AG09309 (cell line): ENCODE data around the gene EVA1B.
A peak's percentile ranks its signal among the peaks of the same experiment; 100 is the strongest.

Source experiments
- DNase-seq: peaks from one replicate; pipeline ENCODE4 v3.0.0-alpha.2; 2010; ENCODE audit warnings: low read depth
- H3K4me3 ChIP-seq: 2 replicates; pipeline ENCODE4 v1.5.1; 2011; ENCODE audit warnings: mild to moderate bottlenecking, low read depth, low read length, moderate library complexity; ENCODE audit not compliant: control insufficient read depth
- TF ChIP-seq, protein P1 (sequence below): IDR thresholded peaks from 2 replicates; pipeline ENCODE4 v1.5.1; 2011; ENCODE audit warnings: mild to moderate bottlenecking, low read depth, low read length, inconsistent platforms; ENCODE audit not compliant: insufficient read depth, control insufficient read depth; ENCODE audit errors: missing control alignments

EVA1B gene, protein sequence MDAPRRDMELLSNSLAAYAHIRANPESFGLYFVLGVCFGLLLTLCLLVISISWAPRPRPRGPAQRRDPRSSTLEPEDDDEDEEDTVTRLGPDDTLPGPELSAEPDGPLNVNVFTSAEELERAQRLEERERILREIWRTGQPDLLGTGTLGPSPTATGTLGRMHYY

DNA sequence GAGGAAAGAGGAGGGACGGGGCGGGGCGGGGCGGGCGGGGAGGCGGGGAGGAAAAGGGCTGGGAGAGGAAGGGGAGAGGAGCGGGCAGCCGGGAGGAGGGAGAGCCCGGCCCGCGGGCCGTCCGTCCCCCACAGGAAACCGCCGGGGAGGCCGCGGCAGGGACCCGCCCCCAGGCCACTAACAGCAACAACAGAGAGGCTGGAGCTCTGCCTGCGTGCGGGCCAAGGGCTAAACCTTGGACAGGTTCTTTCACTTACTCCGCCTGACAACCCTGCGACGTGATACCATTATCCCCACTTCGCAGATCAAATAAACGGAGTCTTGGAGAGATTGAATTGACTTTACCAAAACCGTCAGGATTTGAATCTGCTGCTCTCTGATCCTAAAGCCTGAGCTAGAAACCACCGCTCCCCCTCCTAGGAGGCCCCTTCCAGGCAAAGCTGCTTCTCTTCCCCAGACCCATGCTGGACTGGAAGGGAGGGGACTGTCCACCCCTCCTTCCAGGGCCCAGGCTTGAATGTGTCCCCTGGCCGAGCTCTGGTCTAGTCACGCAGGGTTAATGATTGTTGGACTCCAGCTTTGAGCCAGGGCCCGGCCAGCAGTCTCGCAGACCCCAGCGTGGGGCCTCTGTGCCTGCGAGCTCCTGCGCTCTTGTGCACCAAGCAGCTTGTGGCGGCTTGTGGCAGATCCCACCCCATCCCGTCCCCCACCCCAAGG is at the start of gene EVA1B:
EVA1B (minus strand) TSS at position 10 of the 717 bp plus-strand sequence. CDS start 608 bp downstream, outside the sequence.
- peak; percentile 16 for DNase-seq
- H3K4me3 ChIP-seq = peak within 1 kb of the TSS; percentile 56
- TF ChIP-seq, protein P1, sequence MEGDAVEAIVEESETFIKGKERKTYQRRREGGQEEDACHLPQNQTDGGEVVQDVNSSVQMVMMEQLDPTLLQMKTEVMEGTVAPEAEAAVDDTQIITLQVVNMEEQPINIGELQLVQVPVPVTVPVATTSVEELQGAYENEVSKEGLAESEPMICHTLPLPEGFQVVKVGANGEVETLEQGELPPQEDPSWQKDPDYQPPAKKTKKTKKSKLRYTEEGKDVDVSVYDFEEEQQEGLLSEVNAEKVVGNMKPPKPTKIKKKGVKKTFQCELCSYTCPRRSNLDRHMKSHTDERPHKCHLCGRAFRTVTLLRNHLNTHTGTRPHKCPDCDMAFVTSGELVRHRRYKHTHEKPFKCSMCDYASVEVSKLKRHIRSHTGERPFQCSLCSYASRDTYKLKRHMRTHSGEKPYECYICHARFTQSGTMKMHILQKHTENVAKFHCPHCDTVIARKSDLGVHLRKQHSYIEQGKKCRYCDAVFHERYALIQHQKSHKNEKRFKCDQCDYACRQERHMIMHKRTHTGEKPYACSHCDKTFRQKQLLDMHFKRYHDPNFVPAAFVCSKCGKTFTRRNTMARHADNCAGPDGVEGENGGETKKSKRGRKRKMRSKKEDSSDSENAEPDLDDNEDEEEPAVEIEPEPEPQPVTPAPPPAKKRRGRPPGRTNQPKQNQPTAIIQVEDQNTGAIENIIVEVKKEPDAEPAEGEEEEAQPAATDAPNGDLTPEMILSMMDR = no peak

DNA sequence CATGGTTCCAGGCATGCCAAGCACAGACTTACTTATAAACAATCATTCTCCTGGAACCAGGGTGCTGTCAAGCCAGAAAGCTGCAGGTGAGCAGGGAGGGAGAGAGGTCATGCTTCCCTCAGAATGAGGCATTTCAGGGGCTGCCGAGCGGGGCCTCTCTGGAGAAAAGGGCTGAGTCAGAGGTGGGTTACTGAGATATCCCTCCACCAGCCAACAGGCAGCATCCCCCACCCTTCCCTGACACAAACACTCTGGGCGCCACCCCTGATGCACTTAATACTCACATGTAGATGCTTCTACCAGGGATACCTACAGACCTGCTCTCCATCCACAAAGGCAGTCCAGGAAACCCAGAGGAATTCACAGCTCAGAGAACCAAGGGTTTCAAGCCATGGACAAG is 49.2 kb upstream of the EVA1B start:
- TF ChIP-seq, protein P1 = no peak
- DNase-seq = no peak
- H3K4me3 ChIP-seq = no peak overlapping the region

DNA sequence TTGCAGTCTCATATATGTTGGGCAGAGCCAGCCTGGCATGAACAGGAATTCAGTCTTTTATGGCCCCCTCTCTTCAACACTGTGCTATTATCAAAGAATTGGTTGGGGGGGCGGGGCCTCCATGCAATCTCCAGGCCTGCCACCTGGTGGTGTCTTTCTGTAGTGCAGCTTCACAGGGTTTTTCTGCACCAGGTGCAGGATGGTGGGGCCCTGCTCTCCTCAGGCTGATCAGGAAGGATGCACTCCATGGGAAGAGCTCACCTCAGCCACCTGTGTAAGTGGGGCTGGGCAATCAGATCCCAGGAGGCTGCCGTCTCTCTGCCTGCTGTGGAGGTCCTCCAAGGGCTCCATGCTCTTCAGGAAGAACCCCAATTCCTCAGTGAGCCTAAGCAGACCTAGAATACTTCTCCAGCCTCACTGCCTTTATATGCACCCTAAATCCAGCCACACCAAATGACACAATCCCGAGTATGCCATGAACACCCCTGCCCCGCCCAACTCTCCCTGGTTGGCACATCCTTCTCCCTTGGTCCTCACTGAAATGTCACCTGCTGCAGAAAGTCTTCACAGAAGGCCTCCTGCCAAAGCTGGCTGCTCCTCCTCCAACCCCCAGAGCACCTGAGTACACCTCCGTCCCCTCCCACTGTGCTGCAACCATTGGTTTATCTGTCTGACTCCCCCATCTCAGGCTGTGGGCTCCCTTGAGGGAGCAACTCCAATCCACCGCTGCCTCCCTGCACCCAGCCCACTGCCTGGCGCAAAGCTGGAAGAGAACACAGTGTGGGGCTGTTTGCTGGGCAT is 45.8 kb upstream of the EVA1B start:
- no peak for DNase-seq
- TF ChIP-seq, protein P1 = peak; percentile 90
- H3K4me3 ChIP-seq = no peak overlapping the region

DNA sequence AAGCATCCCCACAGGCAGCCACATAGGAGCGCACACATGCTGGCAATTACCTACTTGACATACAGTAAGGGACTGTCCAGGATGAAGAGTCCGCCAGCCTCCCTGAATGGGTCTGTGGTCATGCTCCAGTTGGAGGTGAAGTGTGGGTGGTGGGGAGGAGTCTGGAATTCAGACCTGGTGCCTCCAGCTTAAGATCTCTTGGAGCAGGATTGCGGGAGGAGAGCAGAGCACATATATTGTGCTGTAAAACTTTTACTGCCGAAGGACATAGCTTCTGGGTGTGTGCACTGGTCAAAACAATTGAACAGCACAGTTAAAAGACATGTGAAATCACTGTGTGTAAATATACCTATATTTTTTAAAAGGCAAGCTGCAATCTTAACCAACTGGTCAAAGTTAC is 44.4 kb upstream of the EVA1B start:
- no peak for DNase-seq
- H3K4me3 ChIP-seq = no peak overlapping the region
- TF ChIP-seq, protein P1 = no peak

DNA sequence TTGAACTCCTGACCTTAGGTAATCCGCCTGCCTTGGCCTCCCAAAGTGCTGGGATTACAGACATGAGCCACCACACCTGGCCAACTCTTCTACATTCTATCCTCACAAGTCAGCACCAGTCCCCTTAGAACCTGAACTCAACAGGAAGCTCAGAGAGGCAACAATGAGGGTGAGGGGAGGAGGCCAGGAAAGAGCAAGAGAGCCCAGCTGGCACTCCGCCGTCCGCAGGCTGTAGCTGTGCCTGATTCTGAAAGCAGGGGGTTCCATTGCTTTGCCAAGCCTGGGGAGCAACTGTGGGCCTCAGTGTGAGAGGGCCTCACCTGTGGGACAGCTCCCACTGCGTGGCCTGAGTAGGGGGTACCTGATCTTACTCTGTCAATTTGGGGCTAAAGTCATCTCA is 43.6 kb upstream of the EVA1B start:
- DNase-seq = no peak
- TF ChIP-seq, protein P1 = no peak
- H3K4me3 ChIP-seq = no peak overlapping the region

DNA sequence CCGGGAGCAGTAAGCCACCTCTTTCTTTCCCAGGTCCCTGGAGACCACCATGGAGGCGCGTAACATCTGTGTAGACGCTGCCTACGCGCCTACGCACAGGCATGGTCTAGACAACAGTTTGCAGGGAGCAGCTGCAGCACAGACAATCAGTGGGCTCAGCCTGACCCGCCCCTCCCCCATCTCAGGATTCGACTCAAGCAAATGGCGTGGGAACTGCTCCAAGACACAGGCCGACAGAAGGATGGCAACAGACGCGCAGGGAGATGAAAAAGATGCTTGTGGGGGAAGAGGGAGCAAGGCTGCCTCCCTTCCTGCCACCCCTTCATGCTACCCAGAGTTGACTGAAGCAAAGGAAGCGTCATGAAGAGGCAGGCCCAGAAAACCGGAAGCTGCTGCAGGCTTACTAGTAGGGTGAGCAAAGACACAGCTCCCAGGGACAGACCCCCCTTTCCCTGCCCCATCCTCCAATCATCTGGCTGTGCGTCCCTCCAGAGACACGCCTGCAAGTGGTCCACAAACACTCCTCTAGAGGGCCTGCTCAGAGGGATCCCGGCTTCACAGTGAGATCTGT is 42.7 kb upstream of the EVA1B start:
- H3K4me3 ChIP-seq = no peak overlapping the region
- TF ChIP-seq, protein P1 = no peak
- no peak for DNase-seq
